Common myeloid progenitor, CD34-positive (primary cell): Measurements from ENCODE around the gene STON2.

Source experiments
- CTCF ChIA-PET: fragments of 350-600 bp; sonication (Branson Sonifier 250); formaldehyde crosslinking; loops from one replicate; lab custom pipeline; 2021; ENCODE audit warnings: antibody characterized with exemption; lab: Charles Lee
- POLR2A ChIA-PET: fragments of 350-600 bp; sonication (Branson Sonifier 250); formaldehyde crosslinking; loops from one replicate; lab custom pipeline; 2021; ENCODE audit warnings: antibody characterized with exemption; lab: Charles Lee
- DNase-seq, 3 donors: peaks; one replicate each; pipeline versions ENCODE4 v3.0.0 to v3.0.0-alpha.2; 2013
- H3K27ac ChIP-seq, 2 experiments: 1 replicate in 1 of 2; 2 replicates in 1 of 2; pipeline ENCODE4 v1.7.0; 2013; ENCODE audit warnings: inconsistent platforms in 2 of 2, low read length in 2 of 2, mild to moderate bottlenecking in 2 of 2, low read depth in 1 of 2, moderate library complexity in 1 of 2; ENCODE audit not compliant: severe bottlenecking in 2 of 2, insufficient read depth in 1 of 2, poor library complexity in 1 of 2
- H3K27me3 ChIP-seq, 5 experiments: replicated peaks in 2 of 5; 1 replicate in 3 of 5; 2 replicates in 2 of 5; pipeline versions ENCODE4 v1.6.1 to v1.7.0; 2013; ENCODE audit warnings: low read length in 4 of 5, mild to moderate bottlenecking in 2 of 5, moderate library complexity in 2 of 5, inconsistent platforms in 1 of 5; ENCODE audit not compliant: insufficient read depth in 5 of 5, control insufficient read depth in 4 of 5
- H3K36me3 ChIP-seq, 4 experiments: 1 replicate in 2 of 4; 2 replicates in 2 of 4; pipeline versions ENCODE4 v1.6.1 to v1.7.0; 2013; ENCODE audit warnings: low read length in 3 of 4, control low read depth in 1 of 4, mild to moderate bottlenecking in 1 of 4; ENCODE audit not compliant: control insufficient read depth in 4 of 4, insufficient read depth in 4 of 4
- H3K4me1 ChIP-seq, 4 experiments: 1 replicate in 3 of 4; 2 replicates in 1 of 4; pipeline versions ENCODE4 v1.6.1 to v1.7.1; 2013; ENCODE audit warnings: low read length in 3 of 4, mild to moderate bottlenecking in 3 of 4, control low read depth in 1 of 4, inconsistent platforms in 1 of 4, moderate library complexity in 1 of 4; ENCODE audit not compliant: control insufficient read depth in 4 of 4, insufficient read depth in 4 of 4; ENCODE audit errors: control extremely low read depth in 1 of 4
- H3K4me3 ChIP-seq, 7 experiments: 1 replicate in 4 of 7; 2 replicates in 3 of 7; pipeline versions ENCODE4 v1.5.1 to v1.7.0; 2013; ENCODE audit warnings: mild to moderate bottlenecking in 7 of 7, low read length in 6 of 7, moderate library complexity in 6 of 7, inconsistent platforms in 2 of 7, low read depth in 2 of 7, control low read depth in 1 of 7; ENCODE audit not compliant: insufficient read depth in 4 of 7, control insufficient read depth in 1 of 7; ENCODE audit errors: extremely low read depth in 1 of 7
- H3K9me3 ChIP-seq, 5 experiments: 1 replicate in 4 of 5; 2 replicates in 1 of 5; pipeline versions ENCODE4 v1.6.1 to v1.7.1; 2013; ENCODE audit warnings: low read length in 4 of 5, mild to moderate bottlenecking in 2 of 5, inconsistent platforms in 1 of 5, low read depth in 1 of 5, moderate library complexity in 1 of 5; ENCODE audit not compliant: control insufficient read depth in 4 of 5, insufficient read depth in 2 of 5; ENCODE audit errors: control extremely low read depth in 1 of 5
- WGBS: methylation state at CpG from one replicate; pipeline ENCODE4 v1.1.5; 2013; ENCODE audit not compliant: insufficient coverage; 5-methylcytosine and 5-hydroxymethylcytosine counted together

STON2 gene

DNA sequence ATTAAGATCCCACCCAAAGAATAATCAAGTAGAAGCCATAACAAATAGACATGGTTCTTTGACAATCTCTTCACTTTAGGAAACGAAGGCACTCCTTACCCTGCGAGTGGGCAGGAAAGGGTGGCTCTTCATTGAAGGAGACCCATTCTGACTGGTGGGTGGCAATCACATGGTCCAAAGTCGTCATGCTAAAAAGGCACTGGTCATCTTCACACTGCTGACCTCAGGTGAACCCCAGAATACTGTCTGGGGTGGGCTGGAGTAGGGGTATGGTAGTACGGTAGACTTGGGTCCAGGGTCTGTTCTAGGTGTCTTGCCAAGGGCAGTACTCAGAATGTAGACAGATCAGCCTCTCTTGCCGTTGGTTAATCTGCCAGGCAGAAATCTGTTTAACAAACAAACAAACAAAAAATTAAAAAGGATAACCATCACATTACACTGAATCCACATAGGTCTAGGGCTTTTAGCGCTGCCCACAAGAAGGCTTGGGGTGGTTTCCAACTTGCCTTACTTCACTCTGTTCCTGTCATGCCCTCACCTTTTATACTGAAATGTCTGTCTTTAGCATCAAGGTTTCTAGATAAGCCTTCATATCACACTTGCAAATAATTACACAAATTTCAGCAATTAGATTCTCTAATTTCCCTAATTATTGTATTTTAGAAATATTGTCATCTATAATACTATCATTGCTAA, 1.8 kb downstream of the STON2 start:
- Histone ChIP-seq H3K27me3 (no peaks in the 10 kb centered on the region), H3K4me1 (peaks cover 6 to 45% (median 35%) of the 10 kb centered on the region in 4 experiments), H3K36me3 (peaks cover 6 to 41% (median 32%) of the 10 kb centered on the region in 4 experiments), H3K27ac (peak overlapping the region; percentile 16 to 63), H3K4me3 (peak overlapping the region in 4 of 7 experiments; percentile 12 to 57 (median 31)), H3K9me3 (peaks cover 0 to 6% (median 0%) of the 10 kb centered on the region in 5 experiments)
- WGBS, result 96% methylated on average over 5 of the region's 6 CpGs
- ChIA-PET POLR2A (no interaction called here), CTCF (interaction anchor here (1.0 to 1.5 kb wide), 5 partner anchors 11 to 116 kb away, joined by 3 to 4 read pairs (median 3); no protein-coding TSS in a partner anchor)
- DNase-seq, result peak in 2 of 3 donors; percentile 42 to 54

DNA sequence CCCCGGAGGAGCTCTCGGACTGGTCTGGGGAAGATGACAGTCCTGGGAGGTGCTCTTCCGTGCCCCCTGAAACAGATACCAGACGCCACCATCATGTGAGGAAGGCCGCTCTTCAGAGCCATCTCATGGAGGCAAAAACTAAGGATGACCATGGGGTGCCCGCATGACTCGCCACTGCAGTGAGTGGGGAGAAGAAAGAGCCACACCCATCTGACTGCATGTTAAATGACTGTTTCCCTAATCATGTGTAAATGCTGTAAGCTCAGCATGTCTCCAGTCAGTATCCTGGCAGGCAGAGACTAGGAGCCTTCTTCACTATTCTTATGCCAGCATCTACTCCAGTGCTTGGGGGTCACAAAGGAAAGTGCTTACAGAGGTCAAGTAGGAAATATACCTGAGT, 4.0 kb downstream of the STON2 start:
- peaks cover 2 to 28% (median 17%) of the 10 kb centered on the region in 4 experiments for H3K4me1 ChIP-seq
- no peak overlapping the region for H3K27ac ChIP-seq
- POLR2A ChIA-PET, result no interaction called here
- CTCF ChIA-PET, result interaction anchor here (1.0 kb wide), 1 partner anchor 57 kb away, joined by 3 read pairs; no protein-coding TSS in a partner anchor
- 99% methylated on average over 7 of the region's 7 CpGs for WGBS
- H3K36me3 ChIP-seq, result peaks cover 10 to 61% (median 37%) of the 10 kb centered on the region in 4 experiments
- H3K9me3 ChIP-seq, result peaks cover 0 to 6% (median 0%) of the 10 kb centered on the region in 5 experiments
- no peak for DNase-seq
- H3K27me3 ChIP-seq, result no peaks in the 10 kb centered on the region
- no peak overlapping the region for H3K4me3 ChIP-seq

DNA sequence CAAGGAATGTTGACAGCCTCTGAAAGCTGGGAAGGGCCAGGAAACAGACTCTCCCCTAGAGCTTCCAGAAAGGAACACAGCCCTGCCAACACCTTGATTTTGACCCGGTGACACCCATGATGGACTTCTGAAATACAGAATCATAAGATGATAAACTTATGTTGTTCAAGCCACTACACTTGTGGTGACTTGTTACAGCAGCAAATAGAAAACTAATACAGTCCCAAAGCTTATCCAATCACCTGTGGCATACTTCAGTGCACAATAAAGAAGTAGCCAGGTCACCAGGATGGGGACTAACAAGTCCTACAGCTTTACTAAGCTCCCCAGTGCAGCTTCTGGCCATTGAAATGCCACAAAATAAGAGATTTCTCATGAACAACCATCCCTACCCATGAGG, 5.4 kb downstream of the STON2 start:
- Histone ChIP-seq H3K4me1 (peaks cover 2 to 14% (median 4%) of the 10 kb centered on the region in 4 experiments), H3K27ac (no peak overlapping the region), H3K36me3 (peaks cover 13 to 67% (median 39%) of the 10 kb centered on the region in 4 experiments), H3K4me3 (no peak overlapping the region), H3K27me3 (no peaks in the 10 kb centered on the region), H3K9me3 (peaks cover 0 to 6% (median 0%) of the 10 kb centered on the region in 5 experiments)
- DNase-seq, result no peak
- CTCF ChIA-PET, result interaction anchor here (1.5 kb wide), 1 partner anchor 12 kb away, joined by 5 read pairs; no protein-coding TSS in a partner anchor
- 100% methylated on average over 1 of the region's 1 CpG for WGBS
- POLR2A ChIA-PET, result no interaction called here

DNA sequence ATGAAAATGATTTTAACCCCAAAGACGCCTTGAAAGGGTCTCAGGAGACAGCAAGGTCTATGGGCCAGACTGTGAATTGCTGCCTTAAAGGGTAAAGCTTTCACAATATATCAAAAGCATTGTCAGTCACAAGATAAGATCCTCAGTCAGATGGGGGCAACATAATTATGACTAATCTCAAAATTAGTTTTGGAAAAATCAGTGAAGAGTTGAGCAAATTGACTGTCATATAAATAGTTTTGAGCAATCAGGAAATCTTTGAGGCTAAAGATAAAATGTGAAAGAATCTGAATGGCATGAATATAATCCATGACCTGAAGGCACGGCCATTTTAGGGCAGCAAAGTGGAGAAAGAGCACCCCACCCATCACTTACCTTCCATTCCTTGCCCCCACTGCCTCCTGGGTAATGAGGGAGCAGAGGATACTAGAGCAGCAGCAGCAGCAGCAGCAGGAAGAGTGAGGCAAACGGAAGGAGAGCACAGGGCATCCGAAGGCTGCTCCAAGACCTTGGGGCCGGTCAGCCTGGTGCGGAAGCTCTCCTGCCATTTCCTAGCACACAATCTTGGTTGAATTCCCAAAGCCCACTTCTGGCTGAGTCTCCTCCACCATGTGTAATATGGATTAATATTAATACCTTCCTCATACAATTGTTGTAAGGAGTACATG, 7.0 kb downstream of the STON2 start:
- no peak overlapping the region for H3K4me3 ChIP-seq
- peaks cover 13 to 74% (median 42%) of the 10 kb centered on the region in 4 experiments for H3K36me3 ChIP-seq
- ChIA-PET CTCF (interaction anchor here (1.1 kb wide), 1 partner anchor 60 kb away, joined by 3 read pairs; no protein-coding TSS in a partner anchor), POLR2A (no interaction called here)
- no peaks in the 10 kb centered on the region for H3K27me3 ChIP-seq
- H3K9me3 ChIP-seq, result peaks cover 0 to 6% (median 0%) of the 10 kb centered on the region in 5 experiments
- H3K4me1 ChIP-seq, result peaks cover 0 to 2% (median 0%) of the 10 kb centered on the region in 4 experiments
- DNase-seq, result no peak
- 92% methylated on average over 2 of the region's 6 CpGs for WGBS
- H3K27ac ChIP-seq, result no peak overlapping the region

DNA sequence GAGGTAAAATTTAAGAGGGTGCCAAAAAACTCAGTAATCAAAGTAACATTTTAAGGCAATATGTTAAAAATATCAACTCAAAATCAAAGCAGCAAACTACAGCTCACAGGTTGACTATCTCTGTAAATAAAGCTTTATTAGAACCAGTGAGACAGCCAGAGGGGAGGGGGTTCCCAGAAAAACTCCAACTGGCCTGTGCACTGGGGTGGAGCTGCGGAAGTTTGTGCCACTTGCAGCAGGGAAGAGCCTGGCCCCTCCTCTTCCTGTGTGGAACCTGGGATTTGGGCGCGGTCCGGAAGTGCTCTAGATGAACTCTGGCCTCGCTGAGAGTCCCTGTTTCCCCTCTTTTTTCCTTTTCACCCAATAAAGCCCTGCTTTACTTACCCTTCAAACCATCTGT, 8.1 kb downstream of the STON2 start:
- Histone ChIP-seq H3K27me3 (no peaks in the 10 kb centered on the region), H3K4me1 (no peaks in the 10 kb centered on the region), H3K36me3 (peaks cover 13 to 66% (median 37%) of the 10 kb centered on the region in 4 experiments), H3K4me3 (no peak overlapping the region), H3K9me3 (peaks cover 0 to 6% (median 0%) of the 10 kb centered on the region in 5 experiments), H3K27ac (no peak overlapping the region)
- no peak for DNase-seq
- ChIA-PET POLR2A (no interaction called here), CTCF (interaction anchor here (1.3 to 1.5 kb wide), 2 partner anchors 8 to 13 kb away, joined by 3 to 6 read pairs; partner anchors contain the start of gene STON2)
- WGBS, result 94% methylated on average over 5 of the region's 5 CpGs

DNA sequence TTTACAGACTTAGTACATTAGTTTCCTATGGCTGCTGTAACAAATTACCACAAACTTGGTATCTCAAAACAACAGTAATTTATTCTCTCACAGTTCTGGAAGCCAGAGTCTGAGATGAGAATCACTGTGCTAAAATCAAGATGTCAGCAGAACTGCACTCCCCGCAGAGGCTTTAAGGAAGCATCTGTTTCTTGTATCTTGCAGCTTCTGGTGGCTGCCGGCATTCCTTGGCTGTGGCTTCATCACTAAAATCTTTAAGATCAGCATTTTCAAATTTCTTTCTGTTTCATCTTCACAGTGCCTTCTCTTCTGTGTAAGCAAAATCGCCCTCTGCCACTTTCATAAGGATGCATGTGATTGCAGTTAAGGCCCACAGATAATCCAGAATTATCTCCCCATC, 9.4 kb downstream of the STON2 start:
- 40% methylated on average over 2 of the region's 3 CpGs for WGBS
- DNase-seq, result peak in 2 of 3 donors; percentile 45 to 64
- H3K9me3 ChIP-seq, result peaks cover 0 to 6% (median 0%) of the 10 kb centered on the region in 5 experiments
- H3K4me1 ChIP-seq, result no peaks in the 10 kb centered on the region
- no peak overlapping the region for H3K4me3 ChIP-seq
- ChIA-PET CTCF (interaction anchor here (0.9 to 1.5 kb wide), 4 partner anchors 10 to 17 kb away, joined by 3 to 6 read pairs (median 4); partner anchors contain the start of gene STON2), POLR2A (no interaction called here)
- peaks cover 12 to 58% (median 31%) of the 10 kb centered on the region in 4 experiments for H3K36me3 ChIP-seq
- H3K27ac ChIP-seq, result no peak overlapping the region
- H3K27me3 ChIP-seq, result no peaks in the 10 kb centered on the region
